GM23248 (cell line): ENCODE measurements around the gene TNFSF8.

Experiments
- EZH2 ChIP-seq: fragments of 200-600 bp; sonication (generic); IDR thresholded peaks from 2 replicates; pipeline ENCODE4 v1.6.1; 2018; ENCODE audit warnings: antibody characterized with exemption, mild to moderate bottlenecking; ENCODE audit not compliant: insufficient read depth, poor library complexity, severe bottlenecking
- EZH2phosphoT487 ChIP-seq: fragments of 200-600 bp; sonication (generic); IDR thresholded peaks from 2 replicates; pipeline ENCODE4 v1.6.1; 2018; ENCODE audit warnings: antibody characterized with exemption, moderate library complexity, mild to moderate bottlenecking, low read depth; ENCODE audit not compliant: insufficient read depth

DNA sequence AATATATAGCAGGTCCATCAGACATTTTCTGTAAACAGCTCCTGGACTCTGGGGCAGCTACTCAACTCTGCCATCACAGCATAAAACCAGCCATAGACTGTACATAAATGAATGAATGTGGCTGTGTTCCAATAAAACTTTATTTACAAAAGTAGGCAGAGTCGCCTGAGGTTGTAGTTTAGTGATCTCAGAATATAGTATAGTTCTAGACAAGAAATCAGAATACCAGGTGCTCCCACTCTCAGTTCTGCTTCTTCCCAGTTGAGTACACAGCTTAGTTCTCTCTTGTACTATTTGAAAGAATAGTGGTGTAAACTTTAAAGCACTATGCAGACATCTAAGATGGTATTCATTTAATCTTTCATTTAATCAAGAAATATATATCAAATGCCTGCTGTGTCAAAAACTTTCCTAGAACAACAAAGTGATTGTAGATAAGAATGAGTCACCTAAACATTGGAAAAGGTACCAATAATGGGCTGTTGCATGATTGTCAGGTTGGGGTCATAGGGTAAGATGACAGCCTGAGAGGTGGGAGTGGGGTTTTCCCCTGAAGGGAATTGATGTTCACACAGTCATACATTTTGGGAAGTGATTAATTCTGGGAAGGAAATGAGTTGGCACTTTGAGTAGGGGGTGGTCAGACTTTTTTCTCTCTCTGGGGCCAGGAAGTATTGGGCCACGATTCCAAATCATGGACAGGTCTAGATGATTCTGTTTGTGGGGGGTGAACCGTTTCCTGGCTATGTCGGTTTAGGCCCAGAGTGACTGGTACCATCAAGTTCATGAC lies 37.0 kb downstream of the TNFSF8 start:
- TF ChIP-seq EZH2, result no peak
- TF ChIP-seq EZH2phosphoT487, result no peak
